HCT116 (cell line): ENCODE results near the gene RPL18A. TPM values are rescaled to one million over a fixed set of nuclear protein-coding genes. Genes with fewer than 3 reads are reported as not detected.

Experiments
- ATAC-seq: fragments of 200-7000 bp; cut with Tn5 transposase; 2 replicates; pipeline ENCODE4 v1.9.1; 2020; ENCODE audit warnings: mild to moderate bottlenecking, moderate library complexity
- BruUV-seq: library from RNA; stranded (reverse); fragments of 400-500 nt; replicated peaks from 2 replicates; lab custom pipeline; 2021; lab: Mats Ljungman, UMichigan
- CTCF ChIA-PET: fragments of 300-600 bp; sonication (Branson Sonifier 250); formaldehyde crosslinking; loops from one replicate; lab custom pipeline; 2021; ENCODE audit warnings: antibody characterized with exemption; lab: Charles Lee
- POLR2A ChIA-PET: fragments of 300-600, 350-600 bp; sonication (Branson Sonifier 250); formaldehyde crosslinking; loops from one replicate; lab custom pipeline; 2021; ENCODE audit warnings: antibody characterized with exemption; lab: Charles Lee
- RAD21 ChIA-PET, 2 experiments: fragments of 300-600 bp; sonication (Branson Sonifier 250); formaldehyde crosslinking; loops; one replicate each; lab custom pipeline; 2023; ENCODE audit warnings: low total read pairs in 2 of 2; ENCODE audit not compliant: uncharacterized antibody in 2 of 2, unreplicated experiment in 2 of 2, low non-redundant PET in 1 of 2; lab: Charles Lee
- DNase-seq: peaks from one replicate; pipeline ENCODE4 v3.0.0-alpha.2; 2010; ENCODE audit warnings: low read depth, low spot score
- H2AFZ ChIP-seq: fragments of 200-600 bp; shearing (Covaris generic), sonication (generic); 2 replicates; pipeline ENCODE4 v1.6.1; 2017; ENCODE audit warnings: low read depth, mixed run types, mixed read lengths, antibody characterized with exemption, low read length; ENCODE audit not compliant: poor library complexity, severe bottlenecking
- H3K27ac ChIP-seq: 2 replicates; pipeline ENCODE4 v1.5.1; 2012; ENCODE audit warnings: low read depth, low read length
- H3K27me3 ChIP-seq: fragments of 200-600 bp; sonication (generic); 2 replicates; pipeline ENCODE4 v1.6.1; 2016; ENCODE audit warnings: mixed run types, low read length, mixed read lengths; ENCODE audit not compliant: insufficient read depth
- H3K36me3 ChIP-seq, 2 experiments: fragments of 200-500 bp in 1 of 2; fragments of 200-600 bp in 1 of 2; sonication (Bioruptor generic) in 1 of 2; sonication (generic) in 1 of 2; 2 replicates each; pipeline versions ENCODE4 v1.5.1 to v1.6.1; 2014 to 2016; ENCODE audit warnings: low read length in 2 of 2, inconsistent platforms in 1 of 2, mixed read lengths in 1 of 2, mixed run types in 1 of 2; ENCODE audit not compliant: insufficient read depth in 2 of 2, control insufficient read depth in 1 of 2
- H3K4me1 ChIP-seq, 2 experiments: fragments of 200-600 bp in 1 of 2; sonication (generic) in 1 of 2; 2 replicates each; pipeline versions ENCODE4 v1.5.1 to v1.6.1; 2012 to 2017; ENCODE audit warnings: low read length in 2 of 2, inconsistent platforms in 1 of 2, mild to moderate bottlenecking in 1 of 2, mixed read lengths in 1 of 2, mixed run types in 1 of 2, moderate library complexity in 1 of 2; ENCODE audit not compliant: insufficient read depth in 2 of 2, control insufficient read depth in 1 of 2
- H3K4me2 ChIP-seq: fragments of 200-600 bp; sonication (generic); 2 replicates; pipeline ENCODE4 v1.6.1; 2017; ENCODE audit warnings: mixed run types, low read length, mixed read lengths
- H3K4me3 ChIP-seq, 2 experiments: fragments of 200-600 bp in 1 of 2; sonication (generic) in 1 of 2; replicated peaks in 1 of 2; 2 replicates each; pipeline ENCODE4 v1.5.1; 2011 to 2016; ENCODE audit warnings: low read length in 2 of 2, control low read depth in 1 of 2, low read depth in 1 of 2, mild to moderate bottlenecking in 1 of 2, mixed read lengths in 1 of 2, mixed run types in 1 of 2
- H3K79me2 ChIP-seq: fragments of 200-600 bp; sonication (generic); 2 replicates; pipeline ENCODE4 v1.6.1; 2017; ENCODE audit warnings: mild to moderate bottlenecking, mixed run types, low read length, moderate library complexity, mixed read lengths; ENCODE audit not compliant: insufficient read depth
- H3K9ac ChIP-seq: fragments of 200-600 bp; sonication (generic); 2 replicates; pipeline ENCODE4 v1.6.1; 2016; ENCODE audit warnings: low read length, mixed read lengths
- H3K9me2 ChIP-seq: fragments of 200-600 bp; sonication (generic), shearing (Covaris generic); 2 replicates; pipeline ENCODE4 v1.6.1; 2017; ENCODE audit warnings: mixed run types, mild to moderate bottlenecking, moderate library complexity; ENCODE audit not compliant: insufficient read depth
- H3K9me3 ChIP-seq, 2 experiments: fragments of 200-500 bp in 1 of 2; fragments of 200-600 bp in 1 of 2; sonication (Bioruptor generic) in 1 of 2; sonication (generic) in 1 of 2; 2 replicates each; pipeline ENCODE4 v1.6.1; 2014 to 2017; ENCODE audit warnings: low read length in 2 of 2, mixed read lengths in 2 of 2, inconsistent platforms in 1 of 2, low read depth in 1 of 2, mild to moderate bottlenecking in 1 of 2, mixed run types in 1 of 2, moderate library complexity in 1 of 2; ENCODE audit not compliant: control insufficient read depth in 1 of 2, insufficient read depth in 1 of 2
- H4K20me1 ChIP-seq: fragments of 200-600 bp; sonication (generic), shearing (Covaris generic); 2 replicates; pipeline ENCODE4 v1.6.1; 2017; ENCODE audit warnings: mixed run types, mild to moderate bottlenecking, moderate library complexity; ENCODE audit not compliant: insufficient read depth
- CBX3 ChIP-seq: IDR thresholded peaks from 2 replicates; pipeline ENCODE4 v1.6.1; 2012; ENCODE audit warnings: low read depth
- ELF1 ChIP-seq: IDR thresholded peaks from 2 replicates; pipeline ENCODE4 v1.6.1; 2012; ENCODE audit warnings: low read depth, borderline replicate concordance
- JUND ChIP-seq: IDR thresholded peaks from 2 replicates; pipeline ENCODE4 v1.6.1; 2012
- POLR2A ChIP-seq: IDR thresholded peaks from 2 replicates; pipeline ENCODE4 v1.7.0; 2011; ENCODE audit warnings: borderline replicate concordance; ENCODE audit not compliant: insufficient read depth, insufficient read length; ENCODE audit errors: extremely low read depth
- POLR2AphosphoS5 ChIP-seq: IDR thresholded peaks from 2 replicates; pipeline ENCODE4 v1.6.1; 2011; ENCODE audit warnings: mild to moderate bottlenecking, low read depth, low read length, moderate library complexity
- RAD21 ChIP-seq: IDR thresholded peaks from 2 replicates; pipeline ENCODE4 v1.6.1; 2012; ENCODE audit warnings: low read depth, mild to moderate bottlenecking
- SIN3A ChIP-seq: IDR thresholded peaks from 2 replicates; pipeline ENCODE4 v1.6.1; 2012; ENCODE audit warnings: low read depth
- TCF7L2 ChIP-seq: IDR thresholded peaks from 2 replicates; pipeline ENCODE4 v1.7.0; 2011; ENCODE audit warnings: borderline replicate concordance, inconsistent platforms; ENCODE audit not compliant: insufficient read depth, insufficient read length; ENCODE audit errors: extremely low read depth
- YY1 ChIP-seq: IDR thresholded peaks from 2 replicates; pipeline ENCODE4 v1.6.1; 2011; ENCODE audit warnings: low read length, low read depth, moderate library complexity, mild to moderate bottlenecking; ENCODE audit not compliant: insufficient replicate concordance; ENCODE audit errors: extremely low read depth
- ZFX ChIP-seq: fragments of 450-650 bp; IDR thresholded peaks from 2 replicates; pipeline ENCODE4 v1.6.1; 2017
- intact Hi-C: fragments of 100-400 bp; cut with micrococcal nuclease; formaldehyde crosslinking; loops from 2 replicates; pipeline ENCODE4 v1.10.0; 2022
- total RNA-seq: library from RNA; stranded (reverse); gene quantifications from one replicate; pipeline ENCODE4 v1.2.1, GENCODE V29; 2021; ENCODE audit not compliant: unreplicated experiment
- TF ChIP-seq, protein P1 (sequence below): IDR thresholded peaks from 2 replicates; pipeline ENCODE4 v1.6.1; 2012; ENCODE audit warnings: low read depth
- TF ChIP-seq, protein P2 (sequence below): IDR thresholded peaks from 2 replicates; pipeline ENCODE4 v1.6.1; 2012
- TF ChIP-seq, protein P3 (sequence below): IDR thresholded peaks from 2 replicates; pipeline ENCODE4 v1.6.1; 2011; ENCODE audit warnings: mild to moderate bottlenecking, low read length, moderate library complexity; ENCODE audit not compliant: insufficient replicate concordance; ENCODE audit errors: extremely low read depth
- TF ChIP-seq, protein P4 (sequence below): IDR thresholded peaks from 2 replicates; pipeline ENCODE4 v1.6.1; 2012

The RPL18A gene
- total RNA-seq, 1 experiment from 2014 or later = 3,525 TPM

DNA sequence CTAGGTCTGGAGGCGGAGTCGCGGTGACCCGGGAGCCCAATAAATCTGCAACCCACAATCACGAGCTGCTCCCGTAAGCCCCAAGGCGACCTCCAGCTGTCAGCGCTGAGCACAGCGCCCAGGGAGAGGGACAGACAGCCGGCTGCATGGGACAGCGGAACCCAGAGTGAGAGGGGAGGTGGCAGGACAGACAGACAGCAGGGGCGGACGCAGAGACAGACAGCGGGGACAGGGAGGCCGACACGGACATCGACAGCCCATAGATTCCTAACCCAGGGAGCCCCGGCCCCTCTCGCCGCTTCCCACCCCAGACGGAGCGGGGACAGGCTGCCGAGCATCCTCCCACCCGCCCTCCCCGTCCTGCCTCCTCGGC is 12.2 kb downstream of the RPL18A start, which contains the start of gene SLC5A5:
SLC5A5 (plus strand) TSS at position 68 of the 373 bp plus-strand sequence. CDS start 375 bp downstream, outside the sequence.
- no peak within 1 kb of the TSS for H3K9ac ChIP-seq
- ChIA-PET RAD21 (interaction anchor here in 1 of 2 experiments (2.6 kb wide), 1 partner anchor 61 kb away, joined by 14 read pairs; the partner anchor contains the start of gene CCDC124), CTCF (interaction anchor here (0.6 to 3.4 kb wide), 5 partner anchors 18 to 125 kb away, joined by 3 to 39 read pairs (median 10); partner anchors contain the start of gene CCDC124), POLR2A (interaction anchor here (0.9 to 1.6 kb wide), 3 partner anchors 12 to 61 kb away, joined by 4 to 9 read pairs (median 7); partner anchors contain the start of genes CCDC124 and RPL18A)
- peaks cover 10 to 21% of the 10 kb centered on the region in 2 experiments for H3K4me1 ChIP-seq
- H3K4me3 ChIP-seq = no peak within 1 kb of the TSS
- H4K20me1 ChIP-seq = no peaks in the 10 kb centered on the region
- H3K4me2 ChIP-seq = no peak within 1 kb of the TSS
- no peak within 1 kb of the TSS for H3K27ac ChIP-seq
- intact Hi-C loops = loop anchor here (2.0 kb wide), 1 partner anchor 125 kb away; no protein-coding TSS in a partner anchor
- ATAC-seq (no peak), DNase-seq (no peak)
- no TSS peak for BruUV-seq
- no peak within 1 kb of the TSS for H2AFZ ChIP-seq
- H3K36me3 ChIP-seq = no peaks in the 10 kb centered on the region
- no peaks in the 10 kb centered on the region for H3K79me2 ChIP-seq
- TF ChIP-seq SIN3A (no peak), TCF7L2 (no peak), ELF1 (no peak), YY1 (no peak), POLR2A (no peak), POLR2AphosphoS5 (no peak), CBX3 (no peak), RAD21 (no peak), ZFX (no peak), JUND (no peak)
- TF ChIP-seq, protein P1, sequence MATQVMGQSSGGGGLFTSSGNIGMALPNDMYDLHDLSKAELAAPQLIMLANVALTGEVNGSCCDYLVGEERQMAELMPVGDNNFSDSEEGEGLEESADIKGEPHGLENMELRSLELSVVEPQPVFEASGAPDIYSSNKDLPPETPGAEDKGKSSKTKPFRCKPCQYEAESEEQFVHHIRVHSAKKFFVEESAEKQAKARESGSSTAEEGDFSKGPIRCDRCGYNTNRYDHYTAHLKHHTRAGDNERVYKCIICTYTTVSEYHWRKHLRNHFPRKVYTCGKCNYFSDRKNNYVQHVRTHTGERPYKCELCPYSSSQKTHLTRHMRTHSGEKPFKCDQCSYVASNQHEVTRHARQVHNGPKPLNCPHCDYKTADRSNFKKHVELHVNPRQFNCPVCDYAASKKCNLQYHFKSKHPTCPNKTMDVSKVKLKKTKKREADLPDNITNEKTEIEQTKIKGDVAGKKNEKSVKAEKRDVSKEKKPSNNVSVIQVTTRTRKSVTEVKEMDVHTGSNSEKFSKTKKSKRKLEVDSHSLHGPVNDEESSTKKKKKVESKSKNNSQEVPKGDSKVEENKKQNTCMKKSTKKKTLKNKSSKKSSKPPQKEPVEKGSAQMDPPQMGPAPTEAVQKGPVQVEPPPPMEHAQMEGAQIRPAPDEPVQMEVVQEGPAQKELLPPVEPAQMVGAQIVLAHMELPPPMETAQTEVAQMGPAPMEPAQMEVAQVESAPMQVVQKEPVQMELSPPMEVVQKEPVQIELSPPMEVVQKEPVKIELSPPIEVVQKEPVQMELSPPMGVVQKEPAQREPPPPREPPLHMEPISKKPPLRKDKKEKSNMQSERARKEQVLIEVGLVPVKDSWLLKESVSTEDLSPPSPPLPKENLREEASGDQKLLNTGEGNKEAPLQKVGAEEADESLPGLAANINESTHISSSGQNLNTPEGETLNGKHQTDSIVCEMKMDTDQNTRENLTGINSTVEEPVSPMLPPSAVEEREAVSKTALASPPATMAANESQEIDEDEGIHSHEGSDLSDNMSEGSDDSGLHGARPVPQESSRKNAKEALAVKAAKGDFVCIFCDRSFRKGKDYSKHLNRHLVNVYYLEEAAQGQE = no peak
- TF ChIP-seq, protein P2, sequence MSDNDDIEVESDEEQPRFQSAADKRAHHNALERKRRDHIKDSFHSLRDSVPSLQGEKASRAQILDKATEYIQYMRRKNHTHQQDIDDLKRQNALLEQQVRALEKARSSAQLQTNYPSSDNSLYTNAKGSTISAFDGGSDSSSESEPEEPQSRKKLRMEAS = no peak
- TF ChIP-seq, protein P3, sequence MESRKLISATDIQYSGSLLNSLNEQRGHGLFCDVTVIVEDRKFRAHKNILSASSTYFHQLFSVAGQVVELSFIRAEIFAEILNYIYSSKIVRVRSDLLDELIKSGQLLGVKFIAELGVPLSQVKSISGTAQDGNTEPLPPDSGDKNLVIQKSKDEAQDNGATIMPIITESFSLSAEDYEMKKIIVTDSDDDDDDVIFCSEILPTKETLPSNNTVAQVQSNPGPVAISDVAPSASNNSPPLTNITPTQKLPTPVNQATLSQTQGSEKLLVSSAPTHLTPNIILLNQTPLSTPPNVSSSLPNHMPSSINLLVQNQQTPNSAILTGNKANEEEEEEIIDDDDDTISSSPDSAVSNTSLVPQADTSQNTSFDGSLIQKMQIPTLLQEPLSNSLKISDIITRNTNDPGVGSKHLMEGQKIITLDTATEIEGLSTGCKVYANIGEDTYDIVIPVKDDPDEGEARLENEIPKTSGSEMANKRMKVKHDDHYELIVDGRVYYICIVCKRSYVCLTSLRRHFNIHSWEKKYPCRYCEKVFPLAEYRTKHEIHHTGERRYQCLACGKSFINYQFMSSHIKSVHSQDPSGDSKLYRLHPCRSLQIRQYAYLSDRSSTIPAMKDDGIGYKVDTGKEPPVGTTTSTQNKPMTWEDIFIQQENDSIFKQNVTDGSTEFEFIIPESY = no peak
- TF ChIP-seq, protein P4, sequence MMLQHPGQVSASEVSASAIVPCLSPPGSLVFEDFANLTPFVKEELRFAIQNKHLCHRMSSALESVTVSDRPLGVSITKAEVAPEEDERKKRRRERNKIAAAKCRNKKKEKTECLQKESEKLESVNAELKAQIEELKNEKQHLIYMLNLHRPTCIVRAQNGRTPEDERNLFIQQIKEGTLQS = no peak
- H3K9me2 ChIP-seq = no peaks in the 10 kb centered on the region
- H3K9me3 ChIP-seq = no peaks in the 10 kb centered on the region
- no peaks in the 10 kb centered on the region for H3K27me3 ChIP-seq
